Kidney (tissue), 14 donors: ENCODE results near the gene EHD1. TPM values are rescaled to one million over a fixed set of nuclear protein-coding genes. Genes with fewer than 3 reads are reported as not detected.
A peak's percentile ranks its signal among the peaks of the same experiment; 100 is the strongest.

Experiments
- DNase-seq, 5 donors: peaks; one replicate each; pipeline ENCODE4 v3.0.0-alpha.2; 2013 to 2020
- FAIRE-seq: peaks from 2 replicates; lab custom pipeline; 2012; peaks lifted over from hg19 to GRCh38; lab: Jason Lieb, UNC
- H3K27ac ChIP-seq, 2 donors: one replicate each; pipeline ENCODE4 v1.7.0; 2013; ENCODE audit warnings: low read depth in 2 of 2, low read length in 2 of 2, inconsistent platforms in 1 of 2
- H3K27me3 ChIP-seq: one replicate; pipeline ENCODE4 v1.7.1; 2013; ENCODE audit warnings: low read length, inconsistent platforms; ENCODE audit not compliant: control insufficient read depth, insufficient read depth
- H3K36me3 ChIP-seq, 3 donors: one replicate each; pipeline versions ENCODE4 v1.7.0 to v1.7.1; 2013; ENCODE audit warnings: low read length in 3 of 3, control low read depth in 1 of 3, inconsistent platforms in 1 of 3; ENCODE audit not compliant: insufficient read depth in 3 of 3, control insufficient read depth in 2 of 3
- H3K4me1 ChIP-seq, 3 donors: one replicate each; pipeline versions ENCODE4 v1.7.0 to v1.7.1; 2013; ENCODE audit warnings: low read length in 3 of 3, inconsistent platforms in 1 of 3, low read depth in 1 of 3; ENCODE audit not compliant: control insufficient read depth in 2 of 3, insufficient read depth in 2 of 3
- H3K4me3 ChIP-seq, 3 donors: one replicate each; pipeline versions ENCODE4 v1.7.0 to v1.8.1; 2013; ENCODE audit warnings: low read length in 3 of 3, control low read depth in 1 of 3, inconsistent platforms in 1 of 3
- H3K9ac ChIP-seq, 3 donors: one replicate each; pipeline versions ENCODE4 v1.7.0 to v1.7.1; 2013; ENCODE audit warnings: low read length in 3 of 3, control low read depth in 1 of 3, inconsistent platforms in 1 of 3
- H3K9me3 ChIP-seq, 3 donors: one replicate each; pipeline versions ENCODE4 v1.7.0 to v1.7.1; 2013; ENCODE audit warnings: low read length in 3 of 3, control low read depth in 1 of 3, inconsistent platforms in 1 of 3; ENCODE audit not compliant: control insufficient read depth in 2 of 3, insufficient read depth in 1 of 3
- CTCF ChIP-seq: IDR thresholded peaks from 3 replicates; pipeline ENCODE4 v1.5.1; 2012; ENCODE audit warnings: mild to moderate bottlenecking, moderate library complexity, borderline replicate concordance; ENCODE audit not compliant: insufficient read depth; ENCODE audit errors: extremely low read depth
- intact Hi-C: fragments of 100-400 bp; cut with DNase I; formaldehyde crosslinking; loops from one replicate; pipeline ENCODE4 v1.11.1; 2022
- polyA plus RNA-seq: library from polyadenylated mRNA; stranded (reverse); fragments of 350-450 nt; fragmentation: Illumina TruSeq; extraction: RNeasy Lipid Tissue Mini Kit (QIAGEN cat#74804); gene quantifications from one replicate; pipeline ENCODE4 v1.2.3, GENCODE V29; 2014; ENCODE audit warnings: low read depth, low replicate concordance; ENCODE audit not compliant: insufficient read depth
- total RNA-seq: library from RNA; stranded (reverse); fragmentation: NEBNext Ultra II Directional; extraction: Animal tissue kit (Norgen Biotek cat#: 25700); gene quantifications from one replicate; pipeline ENCODE4 v1.2.1, GENCODE V29; 2021
- donor health status: control.
- donor health status: control.
- donor health status: control.
- donor health status: control.
- donor health status: control.
- donor health status: DM: yes; HTN: yes; CAD: no.
- donor health status: Normal renal cell carcinoma (clear cell type).

Gene EHD1
- total and polyA plus RNA-seq, 2 donors from 2014 or later = 48.9 to 76.1 TPM

DNA sequence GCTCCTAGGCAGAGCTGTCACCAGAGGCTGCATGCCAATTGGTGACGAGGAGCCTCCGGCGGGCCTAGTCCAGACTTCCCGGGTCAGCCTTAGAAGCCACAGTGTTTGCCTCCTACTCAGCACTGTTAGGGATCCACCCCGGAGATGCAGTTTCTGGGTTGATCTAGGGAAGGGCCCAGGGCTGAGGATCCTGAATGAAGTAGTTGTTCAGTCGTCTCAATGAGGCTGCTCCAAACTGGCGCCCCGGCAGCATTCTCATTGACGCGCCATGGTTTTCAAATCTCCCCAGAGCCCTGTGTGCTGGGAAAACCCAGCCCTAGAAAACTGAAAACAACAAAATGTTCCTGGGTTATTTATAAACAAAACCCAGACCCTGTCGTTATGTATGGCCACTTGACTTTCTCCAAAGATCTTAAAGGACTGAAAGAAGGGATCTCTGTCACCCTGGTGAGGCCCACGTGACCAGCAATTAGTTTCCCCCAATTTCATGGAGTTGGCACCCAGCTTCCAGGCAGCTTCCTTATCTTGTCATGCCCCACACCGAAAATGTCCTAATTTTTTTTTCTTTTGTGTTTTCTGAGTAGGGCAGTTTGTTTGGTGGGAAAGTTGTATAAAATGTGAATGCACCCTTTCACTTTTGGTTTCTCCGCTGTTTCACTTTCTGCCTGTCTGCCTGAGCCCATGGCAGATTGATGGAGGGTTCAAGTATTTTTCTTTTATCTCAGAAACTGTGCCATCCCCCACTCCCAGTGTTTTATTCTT is 2.0 kb upstream of the EHD1 start:
- intact Hi-C loops = no loop called here
- no peak for TF ChIP-seq CTCF
- Histone ChIP-seq H3K9ac (no peak overlapping the region), H3K27ac (peak overlapping the region in 1 of 2 donors; percentile 15), H3K9me3 (no peaks in the 10 kb centered on the region), H3K4me3 (no peak overlapping the region), H3K36me3 (no peaks in the 10 kb centered on the region), H3K27me3 (no peaks in the 10 kb centered on the region), H3K4me1 (peaks cover 0 to 38% (median 11%) of the 10 kb centered on the region in 3 donors)
- DNase-seq (peak in 1 of 5 donors; percentile 71), FAIRE-seq (no peak)

DNA sequence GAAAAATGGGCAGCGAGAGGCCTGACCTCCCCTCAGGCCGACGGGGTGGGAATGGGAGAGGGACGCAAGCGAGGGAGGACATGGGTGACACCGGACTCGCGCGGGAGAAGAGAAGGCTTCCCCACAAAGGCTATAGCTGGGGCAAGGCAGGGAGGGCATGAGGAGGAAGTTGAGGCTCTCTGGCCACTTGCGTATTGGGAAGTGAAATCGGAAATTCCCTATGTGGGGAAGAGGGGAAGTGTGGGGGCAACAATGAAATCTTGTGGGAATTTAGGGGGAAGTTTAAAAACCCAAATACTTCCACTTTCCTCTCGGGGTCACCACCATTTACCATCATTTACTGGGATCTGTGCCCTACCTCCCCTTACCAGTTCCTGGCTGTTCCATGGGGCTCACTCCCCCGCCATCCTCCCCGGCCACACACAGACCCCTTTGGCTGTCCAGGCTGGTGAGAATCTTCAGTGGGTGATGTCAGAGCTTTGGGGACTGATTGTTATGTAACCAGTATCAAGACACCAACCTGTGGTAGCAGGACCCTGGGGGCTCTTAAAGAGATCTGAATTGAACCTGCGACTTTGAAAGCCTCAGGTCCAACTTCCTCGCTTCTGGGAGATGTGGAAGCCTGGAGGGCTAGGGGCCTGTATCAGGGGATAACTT is 951 bp upstream of the EHD1 start:
- DNase-seq (peak in 1 of 5 donors; percentile 62), FAIRE-seq (no peak)
- intact Hi-C loops = no loop called here
- H3K4me3 ChIP-seq = peak overlapping the region; percentile 49 to 79 (median 76)
- peak overlapping the region; percentile 15 to 79 (median 72) for H3K9ac ChIP-seq
- no peak for TF ChIP-seq CTCF
- H3K27me3 ChIP-seq = no peaks in the 10 kb centered on the region
- no peaks in the 10 kb centered on the region for H3K36me3 ChIP-seq
- H3K27ac ChIP-seq = peak overlapping the region; percentile 85 to 88
- H3K4me1 ChIP-seq = peaks cover 0 to 46% (median 20%) of the 10 kb centered on the region in 3 donors
- no peaks in the 10 kb centered on the region for H3K9me3 ChIP-seq

GRCh38 chr11:64878223-64878493 is 263 bp downstream of the EHD1 start:
- H3K4me1 ChIP-seq = peaks cover 0 to 51% (median 25%) of the 10 kb centered on the region in 3 donors
- DNase-seq = no peak
- H3K4me3 ChIP-seq = peak overlapping the region; percentile 95 to 97 (median 97)
- H3K9ac ChIP-seq = peak overlapping the region; percentile 86 to 95 (median 95)
- H3K27ac ChIP-seq = peak overlapping the region; percentile 73 to 86
- H3K36me3 ChIP-seq = peaks cover 0 to 4% (median 2%) of the 10 kb centered on the region in 3 donors
- no peak for TF ChIP-seq CTCF
- FAIRE-seq = no peak
- intact Hi-C loops = no loop called here
- H3K27me3 ChIP-seq = no peaks in the 10 kb centered on the region
- no peaks in the 10 kb centered on the region for H3K9me3 ChIP-seq
